ENCODE measurements around the gene MYOF.

The MYOF gene

GRCh38 chr10:93496322-93497041 lies 14.3 kb upstream of the MYOF start, which contains the start of gene CEP55:
Gene CEP55, plus strand, starts transcription at chr10:93496612. Its CDS starts 3,440 bp downstream, at chr10:93500052.
- in situ Hi-C loops (cut with HindIII; ENCODE audit: low pct_unique_long_range_greater_than_20kb, low sequenced_read_pairs), result no loop called here
- TF ChIP-seq JUND (IDR thresholded peaks at IDR 0.05; ENCODE audit: low read depth), result no peak
- DNase-seq (ENCODE audit: low read depth in 1 of 2, low spot score in 1 of 2), result peak; percentile 86 to 97

GRCh38 chr10:93495654-93496321 lies 13.7 kb upstream of the MYOF start:
- TF ChIP-seq JUND (IDR thresholded peaks at IDR 0.05; ENCODE audit: low read depth), result no peak
- in situ Hi-C loops (cut with HindIII; ENCODE audit: low pct_unique_long_range_greater_than_20kb, low sequenced_read_pairs), result no loop called here
- DNase-seq (ENCODE audit: low read depth in 1 of 2, low spot score in 1 of 2), result peak in 1 of 2 experiments; percentile 47

DNA sequence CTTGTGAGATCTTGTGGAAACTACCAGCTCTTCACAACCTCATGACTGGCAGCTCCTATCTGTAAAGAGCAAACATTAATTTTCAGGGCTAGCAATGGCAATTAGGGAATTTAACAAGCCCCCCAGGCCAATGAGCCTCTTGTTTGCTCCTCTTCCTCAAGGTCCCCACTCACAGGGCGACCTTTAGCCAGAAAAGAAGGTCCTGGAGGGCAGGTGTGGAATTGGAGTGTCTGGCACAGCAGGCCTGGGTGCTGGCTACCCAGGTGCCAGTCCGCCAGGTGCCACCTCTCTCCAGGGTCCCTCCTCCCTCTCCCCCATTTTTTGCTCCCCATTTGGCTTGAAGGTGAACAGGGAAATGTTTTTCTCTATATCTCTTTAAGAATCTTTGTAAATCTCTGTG lies 12.4 kb upstream of the MYOF start:
- no peak for DNase-seq (ENCODE audit: low read depth in 1 of 2, low spot score in 1 of 2)
- TF ChIP-seq JUND (IDR thresholded peaks at IDR 0.05; ENCODE audit: low read depth), result no peak
- in situ Hi-C loops (cut with HindIII; ENCODE audit: low pct_unique_long_range_greater_than_20kb, low sequenced_read_pairs), result no loop called here

GRCh38 chr10:93493162-93493561 lies 11.0 kb upstream of the MYOF start:
- in situ Hi-C loops (cut with HindIII; ENCODE audit: low pct_unique_long_range_greater_than_20kb, low sequenced_read_pairs), result no loop called here

DNA sequence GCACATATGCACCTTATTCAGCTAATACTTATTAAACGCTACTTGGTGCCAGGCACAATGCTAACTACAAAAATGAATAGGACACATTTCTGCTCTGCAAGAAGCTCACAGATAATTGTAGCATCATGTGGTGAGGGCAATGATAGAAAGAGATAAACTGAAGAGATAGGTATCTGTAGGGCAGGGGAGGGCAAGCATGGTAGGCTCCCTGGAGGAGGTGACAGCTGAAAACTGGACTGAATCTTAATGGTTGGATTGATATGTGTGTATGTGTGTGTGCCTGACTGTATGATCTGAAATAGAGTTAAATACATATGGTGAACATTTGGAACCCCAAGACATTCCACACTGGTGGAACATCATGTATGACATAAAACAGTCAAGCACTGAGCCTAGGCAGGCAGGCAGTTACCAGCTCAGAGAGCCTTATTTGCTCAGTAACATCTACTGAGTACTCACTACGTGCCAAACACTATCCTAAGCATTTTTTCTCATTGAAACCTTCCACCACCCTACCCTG lies 9.5 kb upstream of the MYOF start:
- DNase-seq (ENCODE audit: low read depth in 1 of 2, low spot score in 1 of 2), result no peak
- in situ Hi-C loops (cut with HindIII; ENCODE audit: low pct_unique_long_range_greater_than_20kb, low sequenced_read_pairs), result no loop called here
- TF ChIP-seq JUND (IDR thresholded peaks at IDR 0.05; ENCODE audit: low read depth), result no peak

More at GRCh38 chr10:93493162-93493561, 11.0 kb upstream of the MYOF start:
- DNase-seq (ENCODE audit: low read depth in 1 of 2, low spot score in 1 of 2), result no peak
- TF ChIP-seq JUND (IDR thresholded peaks at IDR 0.05; ENCODE audit: low read depth), result no peak

GRCh38 chr10:93488956-93489528 lies 6.9 kb upstream of the MYOF start:
- TF ChIP-seq JUND (IDR thresholded peaks at IDR 0.05; ENCODE audit: low read depth), result no peak
- DNase-seq (ENCODE audit: low read depth in 1 of 2, low spot score in 1 of 2), result no peak
- in situ Hi-C loops (cut with HindIII; ENCODE audit: low pct_unique_long_range_greater_than_20kb, low sequenced_read_pairs), result no loop called here

- DNase-seq (ENCODE audit: low read depth in 1 of 2, low spot score in 1 of 2), result peak in 1 of 2 experiments; percentile 48
- no peak for TF ChIP-seq JUND (IDR thresholded peaks at IDR 0.05; ENCODE audit: low read depth)
- in situ Hi-C loops (cut with HindIII; ENCODE audit: low pct_unique_long_range_greater_than_20kb, low sequenced_read_pairs), result no loop called here
Measured at GRCh38 chr10:93485690-93486089, 3.6 kb upstream of the MYOF start.

DNA sequence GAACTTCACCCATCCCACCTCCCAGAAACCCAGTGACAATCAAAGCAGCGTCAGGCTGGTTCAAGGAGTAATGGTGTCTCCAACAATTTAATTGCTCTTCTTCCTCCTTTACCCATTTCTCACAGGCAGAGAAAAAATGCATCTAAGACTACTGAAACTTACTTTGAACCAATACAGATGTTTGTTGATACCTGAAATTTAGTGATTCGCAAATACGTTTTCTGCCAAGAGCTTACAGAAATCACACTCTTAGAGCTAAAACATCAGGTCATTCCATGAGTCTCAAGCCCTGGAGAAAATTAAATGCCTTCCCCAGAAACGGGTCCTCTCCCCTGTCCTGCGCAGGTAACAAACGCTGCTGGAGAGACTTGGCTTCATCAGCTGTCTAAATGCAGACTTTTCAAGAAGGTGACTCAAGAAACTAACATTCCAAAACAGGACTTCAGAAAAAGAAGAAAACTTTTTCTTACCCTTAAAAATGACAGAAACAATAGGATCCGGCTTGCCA lies 443 bp downstream of the MYOF start:
- TF ChIP-seq JUND (IDR thresholded peaks at IDR 0.05; ENCODE audit: low read depth), result no peak
- in situ Hi-C loops (cut with HindIII; ENCODE audit: low pct_unique_long_range_greater_than_20kb, low sequenced_read_pairs), result no loop called here
- no peak for DNase-seq (ENCODE audit: low read depth in 1 of 2, low spot score in 1 of 2)

DNA sequence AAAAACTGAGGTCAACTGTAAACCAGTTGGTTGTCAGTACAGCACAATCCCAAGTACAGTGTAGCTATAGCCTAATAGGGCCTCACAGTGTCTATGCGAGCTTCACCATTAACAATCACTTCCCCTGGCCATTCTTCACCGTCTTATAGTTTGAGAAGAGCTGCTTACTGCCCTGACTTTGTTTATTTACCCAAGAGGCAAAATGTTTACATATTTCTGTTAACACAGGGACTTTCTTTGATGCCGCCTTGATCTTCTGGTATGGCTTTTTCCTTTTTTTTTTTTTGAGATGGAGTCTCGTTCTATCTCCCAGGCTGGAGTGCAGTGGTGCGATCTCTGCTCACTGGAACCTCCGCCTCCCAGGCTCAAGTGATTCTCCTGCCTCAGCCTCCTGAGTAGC lies 3.3 kb downstream of the MYOF start:
- in situ Hi-C loops (cut with HindIII; ENCODE audit: low pct_unique_long_range_greater_than_20kb, low sequenced_read_pairs), result no loop called here
- no peak for TF ChIP-seq JUND (IDR thresholded peaks at IDR 0.05; ENCODE audit: low read depth)
- DNase-seq (ENCODE audit: low read depth in 1 of 2, low spot score in 1 of 2), result no peak

DNA sequence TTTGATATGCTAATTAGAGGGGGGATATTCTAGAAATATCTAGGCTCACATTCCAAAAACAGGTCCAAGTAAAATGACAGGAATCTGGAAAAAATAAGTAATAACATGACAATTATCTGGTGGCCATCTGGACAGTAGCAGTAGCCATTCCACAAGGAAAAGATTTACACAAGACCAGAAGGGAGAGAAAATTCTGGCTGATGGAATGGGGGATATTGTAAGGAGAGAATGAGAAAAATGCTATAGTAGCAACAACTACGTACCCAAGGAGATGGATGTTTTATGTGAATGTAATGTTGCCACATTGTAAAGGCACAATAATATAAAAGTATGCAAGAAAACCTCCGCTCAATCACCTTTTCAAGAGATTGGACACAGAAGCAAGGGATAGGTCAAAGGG lies 5.4 kb downstream of the MYOF start:
- DNase-seq (ENCODE audit: low read depth in 1 of 2, low spot score in 1 of 2), result no peak
- in situ Hi-C loops (cut with HindIII; ENCODE audit: low pct_unique_long_range_greater_than_20kb, low sequenced_read_pairs), result no loop called here
- no peak for TF ChIP-seq JUND (IDR thresholded peaks at IDR 0.05; ENCODE audit: low read depth)

- DNase-seq (ENCODE audit: low read depth in 1 of 2, low spot score in 1 of 2), result no peak
- no peak for TF ChIP-seq JUND (IDR thresholded peaks at IDR 0.05; ENCODE audit: low read depth)
- in situ Hi-C loops (cut with HindIII; ENCODE audit: low pct_unique_long_range_greater_than_20kb, low sequenced_read_pairs), result no loop called here
Measured at GRCh38 chr10:93475871-93476270, 6.3 kb downstream of the MYOF start.

GRCh38 chr10:93475227-93475626 lies 6.9 kb downstream of the MYOF start:
- no peak for DNase-seq (ENCODE audit: low read depth in 1 of 2, low spot score in 1 of 2)
- in situ Hi-C loops (cut with HindIII; ENCODE audit: low pct_unique_long_range_greater_than_20kb, low sequenced_read_pairs), result no loop called here
- TF ChIP-seq JUND (IDR thresholded peaks at IDR 0.05; ENCODE audit: low read depth), result no peak
